Endothelial cell of umbilical vein (primary cell): ENCODE results near the gene HOXB5. TPM values are rescaled to one million over a fixed set of nuclear protein-coding genes. Genes with fewer than 3 reads are reported as not detected.

Source experiments
- BruUV-seq: library from RNA; stranded (reverse); fragments of 400-500 nt; replicated peaks from 2 replicates; lab custom pipeline; 2021; lab: Mats Ljungman, UMichigan
- CTCF ChIA-PET: fragments of 300-600, 350-600 bp; sonication (Branson Sonifier 250); formaldehyde crosslinking; loops from one replicate; lab custom pipeline; 2021; ENCODE audit warnings: antibody characterized with exemption, inconsistent platforms; lab: Charles Lee
- POLR2A ChIA-PET: fragments of 300-600, 350-600 bp; sonication (Branson Sonifier 250); formaldehyde crosslinking; loops from one replicate; lab custom pipeline; 2021; ENCODE audit warnings: antibody characterized with exemption, inconsistent platforms; lab: Charles Lee
- DNase-seq: peaks from one replicate; pipeline ENCODE4 v3.0.0-alpha.2; 2011; ENCODE audit warnings: low read depth, low spot score
- FAIRE-seq: peaks from 2 replicates; lab custom pipeline; 2011; peaks lifted over from hg19 to GRCh38; lab: Jason Lieb, UNC
- H2AFZ ChIP-seq: 2 replicates; pipeline ENCODE4 v1.6.0; 2012; ENCODE audit warnings: low read depth, low read length, control low read depth, inconsistent platforms
- H3K27ac ChIP-seq: 2 replicates; pipeline ENCODE4 v1.5.1; 2011; ENCODE audit warnings: low read depth, mild to moderate bottlenecking, control low read depth, low read length, moderate library complexity; ENCODE audit not compliant: insufficient read depth
- H3K27me3 ChIP-seq, 2 experiments: 2 replicates each; pipeline versions ENCODE4 v1.6.0 to v1.6.1; 2011; ENCODE audit warnings: low read length in 2 of 2, mixed read lengths in 1 of 2; ENCODE audit not compliant: control insufficient read depth in 2 of 2, insufficient read depth in 2 of 2
- H3K36me3 ChIP-seq, 2 experiments: 2 replicates in 1 of 2; 3 replicates in 1 of 2; pipeline ENCODE4 v1.5.1; 2011; ENCODE audit warnings: low read length in 2 of 2, mild to moderate bottlenecking in 1 of 2, moderate library complexity in 1 of 2; ENCODE audit not compliant: control insufficient read depth in 2 of 2, insufficient read depth in 2 of 2; ENCODE audit errors: extremely low read depth in 1 of 2
- H3K4me1 ChIP-seq: 3 replicates; pipeline ENCODE4 v1.5.1; 2011; ENCODE audit warnings: mild to moderate bottlenecking, low read length; ENCODE audit not compliant: control insufficient read depth, insufficient read depth; ENCODE audit errors: extremely low read depth
- H3K4me2 ChIP-seq: 2 replicates; pipeline ENCODE4 v1.6.1; 2011; ENCODE audit warnings: low read length, control low read depth, mixed read lengths; ENCODE audit not compliant: insufficient read depth
- H3K4me3 ChIP-seq, 3 experiments: fragments of 200-600 bp in 1 of 3; sonication (generic), shearing (Covaris generic) in 1 of 3; replicated peaks in 1 of 3; 2 replicates each; pipeline ENCODE4 v1.5.1; 2011 to 2016; ENCODE audit warnings: control low read depth in 3 of 3, low read length in 3 of 3, mild to moderate bottlenecking in 2 of 3, inconsistent platforms in 1 of 3, low read depth in 1 of 3, moderate library complexity in 1 of 3; ENCODE audit not compliant: insufficient read depth in 1 of 3
- H3K79me2 ChIP-seq: 2 replicates; pipeline ENCODE4 v1.6.0; 2012; ENCODE audit warnings: low read length, inconsistent platforms; ENCODE audit not compliant: control insufficient read depth, insufficient read depth
- H3K9ac ChIP-seq: replicated peaks from 2 replicates; pipeline ENCODE3; 2011; ENCODE audit warnings: low read length, control low read depth; ENCODE audit not compliant: insufficient read depth; ENCODE audit errors: extremely low read depth
- H3K9me1 ChIP-seq: replicated peaks from 3 replicates; pipeline ENCODE4 v1.6.0; 2011; ENCODE audit warnings: mild to moderate bottlenecking, low read length; ENCODE audit not compliant: control insufficient read depth, insufficient read depth; ENCODE audit errors: extremely low read depth
- H3K9me3 ChIP-seq: replicated peaks from 2 replicates; pipeline ENCODE4 v1.5.1; 2012; ENCODE audit warnings: low read length, inconsistent platforms; ENCODE audit not compliant: control insufficient read depth, insufficient read depth
- H4K20me1 ChIP-seq: replicated peaks from 2 replicates; pipeline ENCODE3; 2011; ENCODE audit warnings: mild to moderate bottlenecking, low read length; ENCODE audit not compliant: control insufficient read depth, insufficient read depth; ENCODE audit errors: extremely low read depth
- EZH2 ChIP-seq: IDR thresholded peaks from 2 replicates; pipeline ENCODE4 v1.6.1; 2012; ENCODE audit warnings: borderline replicate concordance, low read depth, mild to moderate bottlenecking, moderate library complexity, low read length, inconsistent platforms; ENCODE audit not compliant: severe bottlenecking
- JUN ChIP-seq: IDR thresholded peaks from 2 replicates; pipeline ENCODE4 v1.6.1; 2011; ENCODE audit warnings: borderline replicate concordance, low read depth; ENCODE audit not compliant: insufficient read length, insufficient read depth
- MYC ChIP-seq: IDR thresholded peaks from one replicate; pipeline ENCODE4 v1.6.1; 2011; ENCODE audit warnings: mild to moderate bottlenecking, low read depth, low read length
- POLR2A ChIP-seq: IDR thresholded peaks from 2 replicates; pipeline ENCODE4 v1.6.1; 2012; ENCODE audit warnings: low read depth, mild to moderate bottlenecking, control low read depth, low read length
- POLR2AphosphoS5 ChIP-seq: IDR thresholded peaks from 2 replicates; pipeline ENCODE4 v1.6.1; 2012; ENCODE audit warnings: low read depth, mild to moderate bottlenecking, control low read depth, low read length, moderate library complexity; ENCODE audit not compliant: insufficient read depth
- dilution Hi-C: fragments of 300-500 bp; cut with MboI; formaldehyde crosslinking; loops from one replicate; pipeline ENCODE4 v1.15.0; 2019; ENCODE audit warnings: low sequenced_read_pairs; ENCODE audit not compliant: extremely low pct_ligation_motif_present
- intact Hi-C: fragments of 100-400 bp; cut with micrococcal nuclease; formaldehyde crosslinking; loops from one replicate; pipeline ENCODE4 v1.10.0; 2022
- polyA plus RNA-seq, 4 experiments: library from polyadenylated mRNA; depleted of rRNA in 3 of 4; stranded (reverse) in 3 of 4; unstranded in 1 of 4; fragments of >200 nt; gene quantifications; 2 replicates each; pipeline versions ENCODE4 v1.2.1 to v1.2.3, GENCODE V29; 2011 to 2012; ENCODE audit warnings: missing spikeins in 1 of 4
- total RNA-seq: library from RNA; stranded (reverse); gene quantifications from 2 replicates; pipeline ENCODE4 v1.2.3, GENCODE V29; 2021
- TF ChIP-seq, protein P1 (sequence below), 2 donors: IDR thresholded peaks; 1 replicate in 1 of 2; 2 replicates in 1 of 2; pipeline ENCODE4 v1.5.1; 2011; ENCODE audit warnings: low read length in 2 of 2, mild to moderate bottlenecking in 2 of 2, moderate library complexity in 2 of 2, control low read depth in 1 of 2, inconsistent platforms in 1 of 2, low read depth in 1 of 2; ENCODE audit not compliant: insufficient read depth in 1 of 2; ENCODE audit errors: extremely low read depth in 1 of 2

The HOXB5 gene
- total and polyA plus RNA-seq, 2 donors (not counting 3 experiments of a cell fraction or from before 2014, with no cell fraction given), result 2.0 to 8.5 TPM

DNA sequence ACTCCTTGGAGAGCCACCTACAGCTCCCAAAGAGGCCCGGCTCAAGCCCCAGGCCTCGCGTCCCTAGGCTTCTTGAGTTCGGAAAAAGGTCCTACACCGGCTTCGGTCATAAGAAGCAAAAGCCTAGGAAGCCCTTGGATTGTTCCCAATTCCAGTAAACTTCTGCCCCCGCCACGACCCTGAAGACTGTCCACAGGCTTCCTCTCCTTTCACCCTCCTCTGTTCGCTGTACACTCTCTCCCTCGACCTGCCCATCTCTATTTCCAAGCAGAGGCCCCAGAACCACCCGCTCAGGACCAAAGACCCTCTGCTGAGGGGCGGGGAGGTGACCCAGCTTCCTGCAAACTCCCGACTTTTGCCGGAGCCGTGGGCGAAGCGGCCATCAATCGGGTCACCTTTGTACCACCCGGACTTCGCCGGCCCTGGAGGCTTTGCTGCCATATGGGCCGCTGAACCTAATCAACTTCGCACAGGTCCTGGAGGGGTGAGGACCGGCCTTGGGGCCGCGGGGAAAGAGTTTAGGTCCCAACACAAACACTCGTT is 51.4 kb downstream of the HOXB5 start:
- POLR2A ChIA-PET, result interaction anchor here (0.9 kb wide), 1 partner anchor 9 kb away, joined by 4 read pairs; no protein-coding TSS in a partner anchor
- Histone ChIP-seq H3K9me1 (no peaks in the 10 kb centered on the region), H3K27ac (peak overlapping the region; percentile 80), H3K36me3 (no peaks in the 10 kb centered on the region), H3K4me3 (peak overlapping the region; percentile 88 to 99 (median 97)), H3K9me3 (no peaks in the 10 kb centered on the region), H3K4me2 (peak overlapping the region; percentile 89), H3K4me1 (peaks cover 32% of the 10 kb centered on the region), H3K27me3 (no peaks in the 10 kb centered on the region), H4K20me1 (no peaks in the 10 kb centered on the region), H2AFZ (peak overlapping the region; percentile 46), H3K9ac (peak overlapping the region; percentile 91), H3K79me2 (peaks cover 48% of the 10 kb centered on the region)
- FAIRE-seq, result peak; percentile 64
- no peak for TF ChIP-seq EZH2
- TF ChIP-seq POLR2AphosphoS5, result peak; percentile 5
- TSS peak; percentile 40 for BruUV-seq
- peak; percentile 66 for DNase-seq
- dilution Hi-C loops (no loop called here), intact Hi-C loops (loop anchor here (2.0 kb wide), 1 partner anchor 49 kb away; no protein-coding TSS in a partner anchor)
- CTCF ChIA-PET, result interaction anchor here (0.9 to 3.9 kb wide), 9 partner anchors 15 to 209 kb away, joined by 3 to 14 read pairs (median 4); partner anchors contain the start of gene HOXB5

GRCh38 chr17:48541577-48542113 is 51.9 kb downstream of the HOXB5 start:
- H4K20me1 ChIP-seq, result no peaks in the 10 kb centered on the region
- TF ChIP-seq, protein P1, sequence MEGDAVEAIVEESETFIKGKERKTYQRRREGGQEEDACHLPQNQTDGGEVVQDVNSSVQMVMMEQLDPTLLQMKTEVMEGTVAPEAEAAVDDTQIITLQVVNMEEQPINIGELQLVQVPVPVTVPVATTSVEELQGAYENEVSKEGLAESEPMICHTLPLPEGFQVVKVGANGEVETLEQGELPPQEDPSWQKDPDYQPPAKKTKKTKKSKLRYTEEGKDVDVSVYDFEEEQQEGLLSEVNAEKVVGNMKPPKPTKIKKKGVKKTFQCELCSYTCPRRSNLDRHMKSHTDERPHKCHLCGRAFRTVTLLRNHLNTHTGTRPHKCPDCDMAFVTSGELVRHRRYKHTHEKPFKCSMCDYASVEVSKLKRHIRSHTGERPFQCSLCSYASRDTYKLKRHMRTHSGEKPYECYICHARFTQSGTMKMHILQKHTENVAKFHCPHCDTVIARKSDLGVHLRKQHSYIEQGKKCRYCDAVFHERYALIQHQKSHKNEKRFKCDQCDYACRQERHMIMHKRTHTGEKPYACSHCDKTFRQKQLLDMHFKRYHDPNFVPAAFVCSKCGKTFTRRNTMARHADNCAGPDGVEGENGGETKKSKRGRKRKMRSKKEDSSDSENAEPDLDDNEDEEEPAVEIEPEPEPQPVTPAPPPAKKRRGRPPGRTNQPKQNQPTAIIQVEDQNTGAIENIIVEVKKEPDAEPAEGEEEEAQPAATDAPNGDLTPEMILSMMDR (IDR thresholded peaks at IDR 0.05; ENCODE audit: extremely low read depth in 1 of 2, insufficient read depth in 1 of 2, low read depth in 1 of 2, low read length in 2 of 2), result no peak
- TF ChIP-seq POLR2A (peak; percentile 79), MYC (no peak), JUN (no peak), POLR2AphosphoS5 (peak; percentile 23)
- dilution Hi-C loops, result no loop called here
- H3K4me3 ChIP-seq, result peak overlapping the region; percentile 88 to 99 (median 97)
- peak overlapping the region; percentile 89 for H3K4me2 ChIP-seq
- peaks cover 46% of the 10 kb centered on the region for H3K79me2 ChIP-seq
- H2AFZ ChIP-seq, result peak overlapping the region; percentile 69
- no peaks in the 10 kb centered on the region for H3K27me3 ChIP-seq
- no peaks in the 10 kb centered on the region for H3K9me3 ChIP-seq
- H3K4me1 ChIP-seq, result peaks cover 26% of the 10 kb centered on the region
- H3K36me3 ChIP-seq, result no peaks in the 10 kb centered on the region
- H3K27ac ChIP-seq, result peak overlapping the region; percentile 80
- BruUV-seq, result no TSS peak
- POLR2A ChIA-PET, result interaction anchor here (0.9 kb wide), 1 partner anchor 9 kb away, joined by 4 read pairs; no protein-coding TSS in a partner anchor
- CTCF ChIA-PET, result interaction anchor here (0.7 to 3.9 kb wide), 10 partner anchors 15 to 208 kb away, joined by 3 to 14 read pairs (median 4); partner anchors contain the start of gene HOXB5
- DNase-seq (no peak), FAIRE-seq (no peak)
- intact Hi-C loops, result loop anchor here (2.0 kb wide), 1 partner anchor 49 kb away; no protein-coding TSS in a partner anchor
- H3K9ac ChIP-seq, result peak overlapping the region; percentile 91
- no peaks in the 10 kb centered on the region for H3K9me1 ChIP-seq
